HL-60 (cell line): Measurements from ENCODE around the gene PGLYRP2.

Source experiments
- GABPA ChIP-seq: IDR thresholded peaks from 2 replicates; pipeline ENCODE4 v1.6.1; 2012; ENCODE audit warnings: low read depth
- POLR2AphosphoS5 ChIP-seq: IDR thresholded peaks from 2 replicates; pipeline ENCODE4 v1.6.1; 2012; ENCODE audit warnings: low read depth
- REST ChIP-seq: IDR thresholded peaks from 2 replicates; pipeline ENCODE4 v1.6.1; 2012; ENCODE audit warnings: low read depth; ENCODE audit not compliant: insufficient replicate concordance
- SPI1 ChIP-seq: IDR thresholded peaks from 2 replicates; pipeline ENCODE4 v1.6.1; 2012; ENCODE audit warnings: low read depth, mild to moderate bottlenecking, borderline replicate concordance
- TF ChIP-seq, protein P1 (sequence below): IDR thresholded peaks from one replicate; pipeline ENCODE4 v1.5.1; 2011; ENCODE audit warnings: low read length, control low read depth, inconsistent platforms; ENCODE audit not compliant: insufficient read depth

GRCh38 chr19:15449620-15450527 lies 29.4 kb downstream of the PGLYRP2 start, which contains the start of gene WIZ:
- TF ChIP-seq, protein P1, sequence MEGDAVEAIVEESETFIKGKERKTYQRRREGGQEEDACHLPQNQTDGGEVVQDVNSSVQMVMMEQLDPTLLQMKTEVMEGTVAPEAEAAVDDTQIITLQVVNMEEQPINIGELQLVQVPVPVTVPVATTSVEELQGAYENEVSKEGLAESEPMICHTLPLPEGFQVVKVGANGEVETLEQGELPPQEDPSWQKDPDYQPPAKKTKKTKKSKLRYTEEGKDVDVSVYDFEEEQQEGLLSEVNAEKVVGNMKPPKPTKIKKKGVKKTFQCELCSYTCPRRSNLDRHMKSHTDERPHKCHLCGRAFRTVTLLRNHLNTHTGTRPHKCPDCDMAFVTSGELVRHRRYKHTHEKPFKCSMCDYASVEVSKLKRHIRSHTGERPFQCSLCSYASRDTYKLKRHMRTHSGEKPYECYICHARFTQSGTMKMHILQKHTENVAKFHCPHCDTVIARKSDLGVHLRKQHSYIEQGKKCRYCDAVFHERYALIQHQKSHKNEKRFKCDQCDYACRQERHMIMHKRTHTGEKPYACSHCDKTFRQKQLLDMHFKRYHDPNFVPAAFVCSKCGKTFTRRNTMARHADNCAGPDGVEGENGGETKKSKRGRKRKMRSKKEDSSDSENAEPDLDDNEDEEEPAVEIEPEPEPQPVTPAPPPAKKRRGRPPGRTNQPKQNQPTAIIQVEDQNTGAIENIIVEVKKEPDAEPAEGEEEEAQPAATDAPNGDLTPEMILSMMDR, result no peak
- TF ChIP-seq GABPA, result no peak
- TF ChIP-seq REST, result no peak
- peak; percentile 94 for TF ChIP-seq POLR2AphosphoS5
- TF ChIP-seq SPI1, result no peak
